H1 (cell line): ENCODE measurements around the gene LZTFL1. TPM values are rescaled to one million over a fixed set of nuclear protein-coding genes. Genes with fewer than 3 reads are reported as not detected.

ENCODE experiments used
- CHD7 ChIP-seq: fragments of 300-600 bp; sonication (generic); IDR thresholded peaks from 2 replicates; pipeline ENCODE4 v1.7.1; 2012; ENCODE audit warnings: low read length, moderate library complexity, mild to moderate bottlenecking, inconsistent platforms; ENCODE audit not compliant: insufficient replicate concordance
- HDAC6 ChIP-seq: IDR thresholded peaks from one replicate; pipeline ENCODE4 v1.7.1; 2012; ENCODE audit warnings: low read depth, mild to moderate bottlenecking, inconsistent platforms, low read length, moderate library complexity
- polyA plus RNA-seq, 7 experiments: library from polyadenylated mRNA; depleted of rRNA in 3 of 7; stranded (reverse) in 5 of 7; unstranded in 2 of 7; fragments of >200 nt in 5 of 7; fragments of 200-250 nt in 2 of 7; gene quantifications; 1 replicate in 5 of 7; 2 replicates in 1 of 7; 4 replicates in 1 of 7; pipeline versions ENCODE4 v1.2.1 to v1.2.3, GENCODE V29; 2011 to 2013; ENCODE audit warnings: missing spikeins in 2 of 7, mixed read lengths in 2 of 7
- total RNA-seq: library from RNA; stranded (reverse); fragmentation: NEBNext Ultra II Directional; extraction: Animal tissue kit (Norgen Biotek cat#: 25700); gene quantifications from 2 replicates; pipeline ENCODE4 v1.2.1, GENCODE V29; 2021

The LZTFL1 gene
- total and polyA plus RNA-seq, 2 of the 8 experiments (the other 6 are each of a cell fraction or from before 2014, with no cell fraction given) = 8.7 to 11.5 TPM

- TF ChIP-seq CHD7 = no peak
- TF ChIP-seq HDAC6 = no peak
Observed at GRCh38 chr3:45792036-45792435, 49.9 kb downstream of the LZTFL1 start (continued).
